Stimulated activated CD4-positive, alpha-beta T cell treated with anti-CD3 and anti-CD28 coated beads, Interleukin-2, amount 100 ng/mL, for 24 hours (primary cell): ENCODE results near the gene EPHX1.

Experiments
- DNase-seq, 2 donors: peaks; one replicate each; pipeline ENCODE4 v3.0.0-alpha.2; 2020

Gene EPHX1

GRCh38 chr1:225844236-225845061 is 34.5 kb downstream of the EPHX1 start:
- DNase-seq, result no peak

DNA sequence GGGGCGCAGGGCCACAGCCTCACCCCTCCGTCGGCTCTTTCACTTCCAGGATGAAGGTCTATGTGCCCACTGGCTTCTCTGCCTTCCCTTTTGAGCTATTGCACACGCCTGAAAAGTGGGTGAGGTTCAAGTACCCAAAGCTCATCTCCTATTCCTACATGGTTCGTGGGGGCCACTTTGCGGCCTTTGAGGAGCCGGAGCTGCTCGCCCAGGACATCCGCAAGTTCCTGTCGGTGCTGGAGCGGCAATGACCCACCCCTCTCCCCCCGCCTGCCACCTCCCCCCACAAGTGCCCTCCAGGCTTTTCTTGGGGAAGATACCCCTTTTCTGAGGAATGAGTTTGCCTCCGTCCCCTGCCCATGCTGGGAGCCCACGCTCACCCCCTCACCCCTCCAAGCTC is 35.2 kb downstream of the EPHX1 start:
- DNase-seq, result no peak

DNA sequence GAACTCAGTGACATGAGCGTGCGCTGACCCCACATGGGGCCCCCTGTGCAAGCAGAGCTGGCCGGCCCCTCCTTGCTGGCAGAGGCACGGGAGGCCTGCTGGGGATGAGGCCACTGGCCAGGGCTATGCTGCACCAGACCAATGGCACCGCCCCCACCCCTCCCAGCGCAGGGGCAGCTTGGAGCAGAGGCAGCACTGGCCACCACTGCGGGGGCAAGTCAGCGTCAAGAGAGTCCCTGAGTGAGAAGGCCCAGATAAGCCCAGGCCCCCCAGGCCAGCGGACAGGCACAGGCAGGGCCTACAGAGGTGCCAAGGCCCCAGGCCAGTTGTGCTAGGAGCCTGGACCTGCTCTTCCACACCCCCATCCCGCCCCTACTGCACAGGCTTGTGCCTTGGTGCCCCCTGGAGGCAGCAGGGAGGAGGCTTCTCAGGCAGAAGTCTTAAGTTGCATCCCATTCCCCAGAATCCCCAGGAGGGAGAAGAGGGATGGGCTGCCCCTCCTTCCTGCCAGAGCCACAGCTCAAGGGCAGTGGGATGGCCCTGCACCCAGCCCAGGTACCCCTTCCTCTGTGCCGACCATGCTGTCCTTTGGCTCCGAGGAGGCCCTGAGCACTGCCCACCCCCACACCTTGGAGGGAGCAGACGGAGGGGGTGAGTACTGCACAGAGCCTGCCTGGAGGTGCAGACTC is 35.8 kb downstream of the EPHX1 start:
- peak; percentile 44 to 53 for DNase-seq

- DNase-seq, result no peak
These were observed 36.7 kb downstream of the EPHX1 start for GRCh38 chr1:225846331-225847310.

DNA sequence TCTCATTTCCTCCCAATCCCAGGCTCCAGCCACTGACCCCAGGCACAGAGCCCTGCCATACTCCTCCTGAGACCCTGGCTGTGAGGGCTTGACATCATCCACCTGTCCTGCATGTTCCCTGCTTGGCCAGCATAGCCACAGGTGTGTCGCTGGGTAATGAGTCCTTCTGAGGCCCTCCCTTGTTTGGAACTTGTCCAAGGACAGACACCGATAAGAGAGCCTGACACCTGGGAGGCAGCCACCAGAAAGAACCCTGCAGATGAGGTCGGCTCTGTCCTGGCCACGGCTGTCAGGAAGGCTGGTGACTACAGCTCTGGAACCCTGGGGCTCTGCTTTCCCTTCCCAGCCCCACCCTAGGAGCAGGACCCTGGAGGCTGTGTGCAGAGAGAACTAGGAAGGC is 37.7 kb downstream of the EPHX1 start:
- DNase-seq, result no peak

DNA sequence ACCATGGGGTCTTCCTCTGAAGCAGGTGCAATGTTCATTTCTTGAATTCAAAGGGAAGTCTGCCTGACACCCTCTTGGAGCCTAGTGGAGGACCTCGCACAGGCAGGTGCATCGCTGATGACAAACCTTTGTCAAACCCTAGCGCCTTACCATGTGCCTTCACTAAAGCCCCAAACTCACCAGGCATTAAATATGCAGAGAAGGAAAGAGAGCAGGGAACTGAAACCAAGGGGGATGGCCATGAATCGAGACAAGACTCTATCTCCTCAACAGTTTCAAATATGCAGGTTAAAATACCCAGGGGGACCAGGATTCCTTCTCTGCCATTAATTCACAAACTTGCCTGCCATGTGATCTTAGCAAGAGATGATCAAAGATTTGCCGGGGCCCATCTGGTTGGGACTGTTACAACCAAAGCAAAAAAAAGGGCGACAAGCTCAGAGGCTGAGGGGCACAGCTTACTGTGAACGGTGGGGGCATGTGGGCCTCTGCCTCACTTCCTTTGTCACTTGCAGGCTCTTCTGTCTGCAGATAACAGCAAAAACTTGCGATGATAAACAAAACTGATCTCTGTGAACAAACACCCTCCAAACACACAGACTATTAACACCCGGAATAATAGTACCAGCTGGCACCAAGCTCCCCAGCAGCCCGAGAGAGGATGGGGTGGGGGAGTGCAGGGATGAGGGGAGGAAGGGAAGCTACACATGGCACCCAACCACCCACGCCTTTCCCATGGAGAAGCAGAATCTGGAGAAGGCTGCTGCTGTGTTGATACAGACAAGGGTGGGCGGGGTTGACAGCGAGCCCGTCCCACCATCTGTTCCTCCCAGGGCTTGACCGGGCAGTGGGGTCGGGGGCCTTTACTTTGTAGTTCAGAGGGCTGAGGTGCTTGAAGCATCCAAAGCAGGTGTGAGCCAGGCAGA is 38.4 kb downstream of the EPHX1 start:
- DNase-seq, result no peak

DNA sequence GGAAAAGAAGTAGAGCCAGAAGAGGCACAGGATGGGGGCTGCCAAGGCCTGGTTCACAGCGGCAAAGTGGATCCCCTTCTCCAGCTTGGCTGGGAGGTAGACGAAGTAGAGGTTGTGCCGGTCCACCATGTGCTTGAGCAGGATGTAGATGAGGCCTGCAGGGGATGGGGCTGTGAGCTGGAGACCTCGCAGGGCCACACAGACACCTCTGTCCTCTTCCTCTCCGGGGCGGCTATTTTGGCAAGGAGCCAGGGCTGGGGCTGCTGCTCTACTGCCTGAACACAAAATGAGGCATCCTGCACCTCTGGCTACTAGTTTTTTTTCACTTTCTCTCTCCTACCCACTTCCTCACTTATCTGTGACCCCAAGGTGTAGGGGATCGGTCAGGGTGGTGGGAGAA is 40.0 kb downstream of the EPHX1 start:
- no peak for DNase-seq

- no peak for DNase-seq
These were observed 40.4 kb downstream of the EPHX1 start for GRCh38 chr1:225850370-225850769.

- DNase-seq, result no peak
These were observed 41.9 kb downstream of the EPHX1 start for GRCh38 chr1:225851805-225852204.

DNA sequence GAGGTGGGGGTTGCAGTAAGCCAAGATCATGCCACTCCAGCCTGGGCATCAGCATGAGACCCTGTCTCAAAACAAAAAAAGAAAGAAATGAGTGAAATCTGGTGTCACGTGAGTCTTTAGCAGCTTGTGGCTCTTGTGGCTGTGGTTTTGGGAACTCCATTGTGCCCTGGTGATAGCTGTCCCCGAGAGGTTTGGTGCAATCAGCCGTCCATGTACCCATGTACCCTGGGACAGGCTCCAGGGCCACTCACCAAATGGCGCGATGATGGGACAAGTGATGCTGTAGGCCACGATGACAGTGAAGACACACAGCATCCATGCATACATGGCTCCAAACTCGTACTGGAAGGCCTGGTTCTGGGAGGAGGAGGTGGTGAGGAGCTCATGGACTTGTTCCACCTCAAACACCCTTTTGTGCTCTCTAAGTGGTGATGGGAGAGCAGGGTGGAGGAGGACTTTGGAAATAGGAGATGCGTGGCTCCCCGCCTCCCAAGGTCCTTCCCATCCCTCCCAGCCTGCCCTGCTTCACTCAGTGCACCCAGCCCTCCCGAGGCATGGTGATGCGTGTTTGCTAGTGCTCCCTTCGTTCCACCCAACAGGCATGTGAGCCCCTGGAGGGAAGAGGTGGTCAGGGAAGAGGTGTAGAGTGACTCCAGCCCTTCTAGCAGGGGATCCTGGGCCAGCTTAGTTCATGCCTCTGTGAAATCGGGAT is 42.6 kb downstream of the EPHX1 start:
- DNase-seq, result no peak

- DNase-seq, result no peak
These were observed 43.5 kb downstream of the EPHX1 start for GRCh38 chr1:225853441-225853840.

DNA sequence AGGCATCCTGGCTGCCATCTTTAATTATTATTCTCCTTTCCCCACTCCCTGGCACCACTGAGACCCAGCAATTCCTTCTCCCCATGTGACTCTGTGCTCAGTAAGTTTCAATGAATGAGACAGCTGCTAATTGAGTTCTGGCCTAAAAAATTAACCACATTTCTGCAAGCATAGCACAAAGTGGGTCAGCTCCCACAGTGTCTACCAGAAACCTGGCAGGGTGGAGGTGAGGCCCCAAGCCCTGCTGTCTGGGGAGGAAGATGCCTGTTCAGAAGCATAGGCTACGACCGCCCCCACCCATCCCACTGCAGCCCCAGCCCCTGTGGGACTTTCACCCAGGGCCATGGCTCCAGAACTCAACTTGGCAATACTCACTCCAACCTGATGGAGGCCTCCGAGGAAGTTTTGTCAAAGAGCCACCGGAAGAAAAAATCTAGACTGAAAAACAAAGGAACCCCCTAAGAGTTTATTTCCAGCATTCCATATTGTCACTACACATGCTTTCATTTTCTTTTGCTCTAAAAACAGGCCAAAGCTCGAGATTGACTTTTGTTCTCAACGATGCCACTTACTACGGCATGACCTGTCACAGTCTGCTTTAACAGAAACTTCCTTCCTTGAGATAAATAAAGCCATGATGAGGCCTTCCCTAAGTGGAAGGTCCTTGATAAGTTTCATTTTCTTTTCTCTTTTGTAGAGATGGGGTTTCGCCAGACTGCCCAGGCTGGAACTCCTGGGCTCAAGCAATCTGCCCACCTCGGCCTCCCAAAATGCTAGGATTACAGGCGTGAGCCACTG is 45.8 kb downstream of the EPHX1 start:
- no peak for DNase-seq

DNA sequence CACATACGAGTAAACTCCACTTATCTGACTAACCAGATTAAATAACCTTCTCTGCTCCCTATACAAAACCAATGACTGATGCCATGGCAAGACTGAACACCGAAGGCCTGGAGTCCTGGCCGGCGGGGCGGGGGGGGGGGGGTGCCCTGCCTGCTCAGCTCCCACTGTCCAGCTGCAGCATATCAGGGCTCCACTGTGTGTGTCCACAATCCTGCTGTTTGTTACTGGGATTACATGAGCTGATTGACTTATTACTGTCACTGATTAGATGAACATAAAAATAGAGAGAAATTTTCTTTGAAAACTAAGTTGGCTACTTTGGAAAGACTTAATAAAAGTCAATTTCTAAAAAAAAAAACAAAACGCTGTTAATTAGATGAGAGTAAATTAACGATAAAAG is 47.3 kb downstream of the EPHX1 start:
- no peak for DNase-seq

DNA sequence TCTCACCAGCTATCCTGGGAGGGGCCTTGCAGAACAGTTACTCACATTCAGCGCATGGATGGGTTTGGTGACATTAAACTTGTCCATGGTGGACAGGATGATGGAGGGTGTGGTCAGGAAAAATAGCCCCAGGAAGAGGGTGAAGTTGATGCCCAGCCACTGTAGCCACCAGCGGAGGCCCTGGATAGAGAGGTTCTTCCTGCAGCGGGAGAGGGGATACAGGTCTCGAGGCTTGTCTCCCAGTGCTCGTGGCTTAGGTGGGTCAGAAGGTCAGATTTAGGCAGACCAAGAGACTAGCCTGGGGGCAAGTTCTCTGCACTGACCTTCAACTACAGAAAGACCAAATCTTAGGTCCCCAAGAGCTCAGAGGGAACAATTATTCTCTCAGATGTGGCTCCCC is 49.2 kb downstream of the EPHX1 start:
- no peak for DNase-seq

GRCh38 chr1:225860107-225860506 is 50.2 kb downstream of the EPHX1 start:
- no peak for DNase-seq

DNA sequence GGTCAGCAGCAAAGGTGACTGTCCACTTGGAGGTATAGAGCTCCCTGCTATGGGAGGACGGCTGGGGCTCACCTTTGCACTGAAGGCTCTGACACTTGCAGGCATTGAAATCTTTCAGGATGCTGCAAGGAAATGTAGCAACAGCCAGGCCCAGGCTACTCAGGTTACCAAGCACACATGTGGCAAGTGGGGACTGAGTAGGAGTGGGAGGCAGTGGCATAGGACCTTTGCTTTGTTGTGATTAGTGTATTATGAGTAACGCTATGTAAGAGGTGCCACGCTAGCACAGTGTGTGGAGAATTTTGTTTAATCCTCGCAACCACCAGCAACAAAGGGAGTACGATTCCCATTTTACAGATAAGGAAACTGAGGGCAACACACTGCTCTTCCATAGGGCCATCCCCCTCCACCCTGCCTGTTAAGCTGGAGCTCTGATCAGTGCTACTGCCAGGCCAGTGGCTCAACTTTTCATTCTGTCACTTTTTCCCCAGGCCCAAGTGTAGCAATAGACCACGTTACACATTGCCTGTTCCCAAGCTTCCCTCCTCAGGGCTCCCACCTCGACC is 51.0 kb downstream of the EPHX1 start:
- DNase-seq, result no peak

DNA sequence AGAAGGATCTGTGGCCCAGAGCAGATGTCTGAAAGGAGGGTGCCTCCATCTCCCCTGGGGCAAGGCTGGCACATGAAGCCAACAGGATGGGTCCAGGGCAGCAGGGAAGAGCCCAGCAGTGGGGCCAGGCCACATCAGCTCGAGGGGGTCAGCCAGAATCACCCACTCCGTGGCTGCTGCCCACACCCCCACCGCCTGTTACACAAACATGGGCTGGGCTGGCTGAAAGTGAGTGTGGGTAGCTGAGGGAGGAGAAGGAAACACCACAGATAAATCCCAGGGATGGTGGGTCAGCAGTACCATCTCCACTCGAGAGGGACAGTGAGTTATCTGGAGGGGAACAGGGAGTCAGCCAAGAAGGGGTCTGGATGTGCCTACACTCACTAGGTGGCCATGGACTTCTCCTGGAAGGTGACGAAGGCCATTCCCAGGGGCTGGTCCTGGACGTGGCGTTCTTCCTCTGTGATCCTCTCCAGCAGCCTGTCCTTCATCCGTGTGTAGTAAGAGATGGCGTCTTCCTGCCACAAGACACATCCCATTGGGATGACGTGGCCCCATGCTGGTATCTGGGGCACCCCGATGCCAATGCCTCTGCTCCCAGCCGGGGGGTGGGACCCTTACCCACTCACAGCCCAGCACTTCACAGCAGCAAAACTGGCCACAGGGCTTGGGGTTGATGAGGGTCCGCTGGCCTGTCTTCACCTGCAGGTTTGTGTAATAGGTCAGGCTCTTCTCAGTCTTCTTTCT is 52.1 kb downstream of the EPHX1 start:
- no peak for DNase-seq

GRCh38 chr1:225862581-225862950 is 52.6 kb downstream of the EPHX1 start:
- DNase-seq, result no peak

DNA sequence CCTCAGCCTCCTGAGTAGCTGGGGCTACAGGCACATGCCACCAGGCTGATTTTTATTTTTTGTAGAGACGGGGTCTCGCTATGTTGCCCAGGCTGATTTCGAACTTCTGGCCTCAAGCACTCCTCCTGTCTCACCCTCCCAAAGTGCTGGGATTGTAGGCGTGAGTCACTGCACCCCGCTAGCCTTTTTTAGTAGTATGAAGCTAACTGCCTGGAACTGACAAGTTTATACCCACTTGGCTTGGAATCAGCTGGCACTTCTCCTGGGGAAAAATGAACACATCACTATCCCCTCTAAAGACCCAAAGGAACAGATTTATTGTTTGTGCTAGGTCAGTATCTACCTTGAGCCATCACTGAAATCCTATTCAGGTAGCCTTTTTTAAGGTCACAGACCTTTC is 53.2 kb downstream of the EPHX1 start:
- no peak for DNase-seq

DNA sequence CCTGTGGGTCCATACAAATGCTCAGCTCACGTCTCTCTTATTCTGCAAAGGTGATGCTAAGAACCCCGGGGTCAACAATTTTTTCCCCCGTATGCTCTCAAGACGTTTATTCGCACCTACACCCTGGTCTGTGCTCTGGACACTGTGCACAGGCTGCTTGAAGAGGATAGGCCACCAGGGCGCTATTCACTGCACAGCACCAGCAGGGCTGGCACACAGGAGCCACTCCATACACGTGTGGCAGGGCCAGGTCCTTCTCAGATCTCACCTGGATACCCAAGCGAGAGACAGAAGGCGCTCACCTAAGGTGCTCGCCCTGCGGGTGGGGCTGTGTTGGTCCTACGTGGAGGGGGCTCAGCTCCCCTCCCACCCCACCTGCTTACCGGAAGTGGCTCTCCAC is 55.6 kb downstream of the EPHX1 start:
- no peak for DNase-seq
